ENCODE data around the gene SGTA.

Gene SGTA

DNA sequence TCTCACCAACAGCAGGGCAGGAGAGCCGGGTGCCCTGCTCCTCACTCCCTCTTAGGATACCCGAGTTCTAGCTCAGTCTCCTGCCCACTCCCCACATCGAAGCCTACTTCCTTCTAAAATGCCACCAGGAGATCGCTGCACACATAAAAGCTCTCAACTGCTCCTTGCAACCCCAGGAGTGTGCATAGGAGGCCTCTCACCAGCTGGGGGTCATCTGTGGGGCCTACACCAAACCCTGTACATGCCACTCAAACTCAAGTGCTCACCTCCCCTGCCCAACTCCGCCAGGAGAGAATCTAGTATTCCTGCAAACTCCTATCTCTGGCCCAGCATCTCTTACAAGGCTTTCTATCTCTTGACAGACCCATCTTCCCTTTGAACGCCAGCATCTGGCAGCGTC lies 2.8 kb downstream of the SGTA start:
- TF ChIP-seq, protein P1, sequence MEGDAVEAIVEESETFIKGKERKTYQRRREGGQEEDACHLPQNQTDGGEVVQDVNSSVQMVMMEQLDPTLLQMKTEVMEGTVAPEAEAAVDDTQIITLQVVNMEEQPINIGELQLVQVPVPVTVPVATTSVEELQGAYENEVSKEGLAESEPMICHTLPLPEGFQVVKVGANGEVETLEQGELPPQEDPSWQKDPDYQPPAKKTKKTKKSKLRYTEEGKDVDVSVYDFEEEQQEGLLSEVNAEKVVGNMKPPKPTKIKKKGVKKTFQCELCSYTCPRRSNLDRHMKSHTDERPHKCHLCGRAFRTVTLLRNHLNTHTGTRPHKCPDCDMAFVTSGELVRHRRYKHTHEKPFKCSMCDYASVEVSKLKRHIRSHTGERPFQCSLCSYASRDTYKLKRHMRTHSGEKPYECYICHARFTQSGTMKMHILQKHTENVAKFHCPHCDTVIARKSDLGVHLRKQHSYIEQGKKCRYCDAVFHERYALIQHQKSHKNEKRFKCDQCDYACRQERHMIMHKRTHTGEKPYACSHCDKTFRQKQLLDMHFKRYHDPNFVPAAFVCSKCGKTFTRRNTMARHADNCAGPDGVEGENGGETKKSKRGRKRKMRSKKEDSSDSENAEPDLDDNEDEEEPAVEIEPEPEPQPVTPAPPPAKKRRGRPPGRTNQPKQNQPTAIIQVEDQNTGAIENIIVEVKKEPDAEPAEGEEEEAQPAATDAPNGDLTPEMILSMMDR (IDR thresholded peaks at IDR 0.05; ENCODE audit: low read depth, low read length): no peak
- H3K4me3 ChIP-seq (ENCODE audit: low read depth, low read length): no peak overlapping the region

- TF ChIP-seq, protein P1 (IDR thresholded peaks at IDR 0.05; ENCODE audit: low read depth, low read length): no peak
- H3K4me3 ChIP-seq (ENCODE audit: low read depth, low read length): no peak overlapping the region
Observed at GRCh38 chr19:2779121-2779740, 3.8 kb downstream of the SGTA start.

- H3K4me3 ChIP-seq (ENCODE audit: low read depth, low read length): no peak overlapping the region
- TF ChIP-seq, protein P1 (IDR thresholded peaks at IDR 0.05; ENCODE audit: low read depth, low read length): no peak
Observed at GRCh38 chr19:2777952-2778683, 5.0 kb downstream of the SGTA start.

DNA sequence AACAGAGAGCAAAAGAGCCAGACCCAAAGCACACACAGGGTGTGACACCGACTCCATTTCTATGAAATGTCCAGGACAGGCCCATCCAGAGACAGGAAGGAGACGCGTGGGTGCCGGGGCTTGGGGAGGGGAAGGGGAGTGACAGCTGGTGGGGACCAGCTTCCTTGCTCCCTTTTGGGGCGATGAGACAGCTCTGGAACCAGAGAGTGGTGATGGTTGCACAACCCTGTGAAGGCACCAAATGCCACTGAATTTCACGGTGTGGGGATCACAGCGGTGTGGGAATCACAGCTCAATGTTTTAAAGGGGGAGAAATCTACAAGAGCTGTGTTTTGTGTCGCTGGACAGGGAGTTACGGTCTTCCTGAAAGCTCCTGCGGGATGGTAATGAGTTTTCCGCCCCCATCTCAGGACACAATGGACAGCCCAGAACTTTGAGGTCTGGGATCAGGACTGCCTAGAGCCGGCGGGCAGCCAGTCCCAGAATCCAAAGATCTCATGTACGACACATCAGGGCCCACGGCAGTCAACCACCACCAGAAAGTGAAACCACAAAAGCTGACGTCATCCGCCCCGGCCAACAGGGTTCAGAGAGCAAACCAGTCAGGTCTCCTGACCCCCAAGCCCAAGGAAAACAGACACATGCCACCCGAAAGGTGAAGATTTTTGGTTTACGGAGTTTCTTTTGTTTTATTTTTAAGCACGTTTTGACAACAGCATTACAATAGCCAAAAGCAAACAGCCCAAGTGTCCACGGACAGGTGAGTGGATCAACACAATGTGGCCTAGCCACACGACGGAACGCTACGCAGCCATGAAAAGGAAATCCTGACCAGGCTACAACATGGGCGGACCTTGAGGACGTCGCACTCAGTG lies 7.3 kb downstream of the SGTA start:
- TF ChIP-seq, protein P1 (IDR thresholded peaks at IDR 0.05; ENCODE audit: low read depth, low read length): no peak
- H3K4me3 ChIP-seq (ENCODE audit: low read depth, low read length): no peak overlapping the region

GRCh38 chr19:2774953-2775555 lies 8.0 kb downstream of the SGTA start:
- no peak overlapping the region for H3K4me3 ChIP-seq (ENCODE audit: low read depth, low read length)
- TF ChIP-seq, protein P1 (IDR thresholded peaks at IDR 0.05; ENCODE audit: low read depth, low read length): no peak

DNA sequence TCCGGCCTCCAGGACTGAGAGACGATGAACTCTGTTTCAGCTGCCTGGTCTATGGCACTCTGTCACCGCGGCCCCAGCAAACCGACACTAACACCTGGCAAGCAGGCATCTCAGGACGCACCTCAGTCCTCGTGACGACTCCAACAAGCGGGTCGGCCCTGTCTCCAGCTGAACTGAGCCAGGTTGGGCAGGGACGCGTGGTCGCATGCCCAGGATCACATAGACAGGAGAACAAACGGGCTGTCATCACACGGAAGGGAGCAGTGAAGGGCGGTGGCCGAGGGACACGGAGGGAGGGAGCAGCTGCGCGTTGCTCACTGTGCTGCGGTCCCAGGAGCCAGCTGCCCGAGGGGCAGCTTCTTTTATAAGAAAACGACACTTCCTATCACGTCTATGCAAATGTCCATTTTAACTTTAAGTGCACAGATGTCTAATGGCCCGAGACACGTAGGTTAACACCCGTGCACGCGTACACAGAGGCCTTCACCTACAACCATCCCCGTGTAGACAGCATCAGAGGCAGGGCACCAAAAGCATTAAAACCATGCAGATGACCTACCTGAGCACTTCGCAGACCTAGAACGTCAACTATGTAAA lies 8.9 kb downstream of the SGTA start:
- TF ChIP-seq, protein P1 (IDR thresholded peaks at IDR 0.05; ENCODE audit: low read depth, low read length): no peak
- H3K4me3 ChIP-seq (ENCODE audit: low read depth, low read length): no peak overlapping the region
